GM21360 (cell line): ENCODE measurements around the gene RALGAPA2.
A peak's percentile ranks its signal among the peaks of the same experiment; 100 is the strongest.

ENCODE experiments used
- ATAC-seq: cut with Tn5 transposase; IDR thresholded peaks from one replicate; pipeline ENCODE4 v1.9.1; 2021; ENCODE audit warnings: mild to moderate bottlenecking, moderate library complexity; ENCODE audit not compliant: unreplicated experiment

Gene RALGAPA2

DNA sequence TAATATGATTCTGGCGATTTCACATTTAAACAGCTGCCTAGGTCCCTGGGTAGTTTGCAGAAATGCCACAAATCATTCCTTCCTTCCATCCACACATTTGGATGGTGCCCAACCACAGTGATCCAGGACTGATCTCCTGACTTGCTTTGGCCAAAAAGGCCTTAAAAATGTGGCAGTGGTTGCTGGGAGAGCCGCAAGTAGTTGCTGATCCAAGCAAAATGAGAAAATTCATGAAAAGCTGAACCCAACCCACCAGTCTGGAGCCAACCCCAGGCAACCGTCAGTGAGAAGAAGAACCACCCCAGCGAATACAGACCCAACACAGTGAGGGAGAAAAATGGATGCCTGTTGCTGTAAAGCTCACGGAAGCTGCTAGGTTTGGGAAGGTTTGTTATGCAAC is 25.1 kb downstream of the RALGAPA2 start:
- no peak for ATAC-seq

GRCh38 chr20:20685635-20686034 is 26.8 kb downstream of the RALGAPA2 start:
- ATAC-seq, result no peak

DNA sequence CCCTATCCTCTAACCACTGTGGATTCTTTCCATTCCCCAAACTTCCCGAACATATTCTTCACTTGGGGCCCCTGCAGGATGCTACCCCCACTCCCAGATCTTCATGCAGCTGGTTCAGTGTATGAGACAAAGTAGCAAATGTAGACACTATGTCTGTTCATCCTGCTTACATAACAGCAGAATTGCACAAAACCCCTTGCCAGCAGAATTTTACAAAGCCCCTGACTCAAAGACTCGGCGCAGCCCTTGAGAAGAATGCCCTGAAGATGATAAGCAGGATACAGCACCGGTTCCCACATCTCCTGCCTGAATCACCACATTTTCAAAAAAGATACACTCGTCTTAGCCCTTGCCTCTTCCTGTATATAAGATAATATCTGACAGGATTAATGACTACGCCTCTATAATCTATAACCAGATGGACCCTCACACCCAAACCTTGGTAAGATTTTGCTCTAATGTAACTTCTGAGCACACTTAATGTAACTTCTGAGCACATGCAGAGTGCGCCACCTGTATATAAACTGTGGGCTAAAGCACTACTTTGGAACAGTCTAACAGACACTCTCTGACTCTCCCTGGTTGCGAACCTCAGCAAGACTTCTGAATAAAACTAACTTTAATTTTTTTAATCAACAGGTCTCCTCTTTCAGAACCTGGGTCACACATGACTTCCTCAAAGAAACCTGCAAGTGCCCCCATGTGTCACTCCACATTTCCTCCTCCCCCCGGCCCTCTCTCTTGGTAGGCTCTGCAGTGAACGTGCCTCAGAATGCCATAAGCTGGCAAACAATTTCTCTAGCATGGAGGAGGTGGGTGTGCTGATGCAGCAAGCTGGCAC is 28.7 kb downstream of the RALGAPA2 start:
- ATAC-seq, result no peak

GRCh38 chr20:20683020-20683419 is 29.4 kb downstream of the RALGAPA2 start:
- no peak for ATAC-seq

DNA sequence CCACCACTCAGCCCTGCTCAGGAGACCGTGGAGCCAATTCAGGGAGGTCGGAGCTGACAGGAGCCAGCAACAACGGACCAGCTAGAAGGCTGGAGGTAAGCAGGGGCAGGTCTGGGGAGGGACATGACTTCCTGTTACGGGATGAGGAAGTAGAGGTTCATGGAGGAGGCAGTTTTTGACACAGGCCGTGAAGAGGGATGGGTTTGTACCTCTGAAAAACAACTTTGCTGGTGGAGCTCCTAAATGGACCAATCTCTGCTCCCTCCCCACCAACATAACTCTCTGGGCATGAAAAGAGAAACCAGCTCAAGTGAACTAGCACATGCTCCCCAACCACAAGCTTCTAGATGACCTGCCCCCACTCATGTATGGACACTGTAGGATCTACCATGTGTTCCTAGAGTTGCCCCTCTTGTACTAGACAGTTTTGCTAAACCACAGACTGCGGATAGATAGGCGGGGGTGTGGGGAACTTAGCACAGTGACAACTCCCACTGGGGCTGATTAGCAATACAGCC is 31.4 kb downstream of the RALGAPA2 start:
- no peak for ATAC-seq

DNA sequence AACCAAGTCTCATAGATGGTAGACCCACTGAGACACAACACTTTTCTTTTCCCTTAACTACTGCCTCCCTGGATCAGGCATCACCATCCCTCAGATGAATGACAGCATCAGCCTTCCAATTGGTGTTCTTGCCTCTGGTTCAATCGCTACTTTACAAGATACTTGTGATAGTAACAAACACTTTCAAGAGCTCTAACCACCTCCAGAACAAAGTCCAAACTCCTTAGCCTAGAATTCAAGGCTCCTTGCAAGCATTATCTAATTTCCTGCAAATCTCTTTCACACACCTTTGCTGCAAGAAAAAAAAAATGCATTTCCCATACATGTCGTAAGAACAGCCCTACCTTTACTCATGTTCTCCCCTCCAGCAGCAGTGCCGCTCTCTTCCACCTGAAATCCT is 33.1 kb downstream of the RALGAPA2 start:
- no peak for ATAC-seq

- no peak for ATAC-seq
These were observed 35.3 kb downstream of the RALGAPA2 start for GRCh38 chr20:20677186-20677585.

GRCh38 chr20:20668639-20669038 is 43.8 kb downstream of the RALGAPA2 start:
- ATAC-seq, result peak; percentile 97

DNA sequence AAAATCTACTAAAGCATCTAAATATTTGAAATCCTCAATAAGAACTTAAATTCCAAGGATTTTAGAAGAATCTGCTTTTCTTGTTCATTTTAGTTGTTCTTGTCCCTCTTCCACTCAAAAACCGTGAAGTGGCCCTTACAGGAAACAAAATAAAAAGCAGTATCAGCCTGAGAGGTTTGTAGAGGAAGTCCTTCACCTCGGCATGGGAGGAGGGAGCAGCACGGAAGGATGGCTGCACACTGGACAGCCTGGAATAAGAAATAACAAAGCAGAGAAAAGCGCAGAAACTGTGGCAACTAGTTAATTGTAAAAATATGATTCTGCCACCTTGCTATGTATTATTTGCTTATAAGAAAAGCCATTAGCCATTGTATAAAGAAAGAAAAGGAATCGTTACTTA is 46.1 kb downstream of the RALGAPA2 start:
- ATAC-seq, result no peak

DNA sequence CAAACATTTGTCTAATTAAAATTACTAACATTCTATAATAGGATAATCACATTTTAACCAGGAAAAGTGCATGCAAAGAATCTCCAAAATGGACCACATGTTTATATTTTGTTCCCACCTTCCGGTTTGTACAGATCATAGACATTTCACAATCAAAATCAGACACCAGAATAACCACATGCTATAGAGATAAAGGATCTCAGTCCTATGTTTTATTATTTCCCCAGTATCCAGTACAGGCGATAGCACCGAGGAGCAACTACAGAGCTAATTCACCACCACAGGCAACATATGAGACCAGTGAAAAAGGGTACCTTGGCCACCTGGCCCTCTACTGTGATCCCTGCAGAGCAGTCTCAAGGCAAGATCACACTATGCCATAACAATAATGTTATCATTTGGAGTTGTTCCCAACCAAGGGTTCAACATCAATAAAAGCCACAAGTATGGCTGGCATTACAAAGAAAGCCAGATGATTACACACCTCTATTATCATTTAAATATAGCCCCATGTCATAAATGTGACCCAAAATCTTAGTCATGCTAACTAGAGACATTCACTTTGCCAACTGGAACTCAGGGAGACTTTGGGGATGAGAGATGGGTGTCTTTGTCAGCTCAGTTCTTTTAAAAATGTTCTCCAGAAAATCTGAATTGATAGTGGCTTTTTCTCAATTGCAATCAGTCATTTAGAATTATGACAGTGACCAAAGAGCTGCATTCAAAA is 46.7 kb downstream of the RALGAPA2 start:
- ATAC-seq, result no peak

GRCh38 chr20:20664795-20665589 is 47.5 kb downstream of the RALGAPA2 start:
- ATAC-seq, result peak; percentile 50

DNA sequence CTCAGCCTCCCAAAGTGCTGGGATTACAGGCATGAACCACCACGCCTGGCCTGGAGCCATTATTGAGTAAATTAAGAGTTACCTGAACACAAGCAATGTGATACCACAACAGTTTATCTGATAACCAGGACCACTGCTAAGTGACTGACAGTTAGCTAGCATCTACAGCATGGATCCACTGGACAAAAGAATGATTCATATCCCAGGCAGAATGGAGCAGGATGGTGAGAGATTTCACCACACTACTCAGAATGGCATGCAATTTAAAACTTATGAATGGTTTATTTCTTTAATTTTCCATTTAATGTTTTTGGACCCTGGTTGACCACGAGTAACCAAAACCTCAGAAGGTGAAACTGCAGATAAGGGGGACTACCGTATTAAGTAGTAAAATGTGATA is 48.6 kb downstream of the RALGAPA2 start:
- ATAC-seq, result no peak

DNA sequence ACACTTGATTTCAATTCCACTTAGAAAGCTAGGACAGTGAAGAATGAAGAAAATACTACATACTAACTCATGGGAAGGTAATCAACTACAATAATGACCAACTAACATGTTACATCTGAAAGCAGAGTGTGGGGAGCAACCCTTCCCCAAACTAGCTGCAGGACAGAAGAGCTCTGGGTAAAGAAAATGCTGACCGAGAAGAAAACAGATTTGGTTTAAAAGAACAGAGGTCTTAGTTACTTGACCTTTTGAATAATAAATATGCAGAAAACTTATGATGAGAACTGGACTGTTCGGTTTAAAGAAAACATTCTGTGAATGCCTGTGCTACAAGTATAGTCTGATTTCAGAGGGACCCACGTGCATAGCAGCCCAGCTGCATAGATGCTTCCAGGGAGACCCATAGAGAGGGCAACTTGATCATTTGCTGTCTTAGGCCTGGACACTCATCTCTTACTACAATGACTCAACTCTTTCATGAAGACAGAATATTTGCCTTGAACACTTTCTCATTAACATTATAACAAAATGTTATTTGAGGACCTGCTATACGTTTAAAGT is 53.5 kb downstream of the RALGAPA2 start:
- ATAC-seq, result no peak

- ATAC-seq, result no peak
These were observed 54.3 kb downstream of the RALGAPA2 start for GRCh38 chr20:20658123-20658522.

DNA sequence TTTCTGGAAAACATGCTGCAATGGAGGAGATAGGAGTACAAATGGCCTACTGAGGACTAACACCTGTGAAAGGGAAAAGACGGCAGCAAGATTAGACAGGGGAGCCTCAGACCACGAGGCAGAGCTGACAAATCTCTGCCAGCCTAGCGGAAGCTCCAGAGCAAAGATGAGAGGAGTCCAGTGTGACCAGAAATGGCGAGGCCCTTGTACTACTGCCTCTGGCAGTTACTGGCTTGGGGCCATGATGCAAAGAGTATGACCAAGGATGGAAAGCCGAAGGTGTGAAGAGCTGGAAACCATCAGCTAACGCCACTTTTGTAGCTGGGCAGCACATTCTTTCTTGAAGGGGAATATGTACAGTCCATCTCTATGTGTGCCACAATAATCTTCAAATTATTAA is 55.4 kb downstream of the RALGAPA2 start:
- ATAC-seq, result no peak

- no peak for ATAC-seq
These were observed 56.6 kb downstream of the RALGAPA2 start for GRCh38 chr20:20655883-20656282.

GRCh38 chr20:20649945-20650344 is 62.5 kb downstream of the RALGAPA2 start:
- ATAC-seq, result no peak

DNA sequence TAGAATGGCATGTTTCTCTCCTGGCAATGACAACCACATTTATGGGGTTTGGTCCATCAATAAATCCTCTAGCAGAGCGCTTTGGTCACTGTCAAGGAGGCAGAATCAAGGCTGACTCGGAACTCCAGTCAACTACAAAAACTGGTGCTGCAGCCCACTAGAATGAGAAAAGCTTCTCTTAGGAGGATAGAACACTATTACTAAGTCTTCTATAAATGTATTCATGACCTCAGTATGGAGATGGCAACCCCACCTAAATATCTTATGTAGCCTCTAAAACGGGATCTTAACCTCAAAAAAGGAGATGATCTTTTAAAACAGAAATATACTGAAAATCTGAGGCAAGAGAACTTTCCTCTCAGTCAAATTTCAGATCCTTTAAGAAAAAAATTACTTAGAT is 68.5 kb downstream of the RALGAPA2 start:
- no peak for ATAC-seq

DNA sequence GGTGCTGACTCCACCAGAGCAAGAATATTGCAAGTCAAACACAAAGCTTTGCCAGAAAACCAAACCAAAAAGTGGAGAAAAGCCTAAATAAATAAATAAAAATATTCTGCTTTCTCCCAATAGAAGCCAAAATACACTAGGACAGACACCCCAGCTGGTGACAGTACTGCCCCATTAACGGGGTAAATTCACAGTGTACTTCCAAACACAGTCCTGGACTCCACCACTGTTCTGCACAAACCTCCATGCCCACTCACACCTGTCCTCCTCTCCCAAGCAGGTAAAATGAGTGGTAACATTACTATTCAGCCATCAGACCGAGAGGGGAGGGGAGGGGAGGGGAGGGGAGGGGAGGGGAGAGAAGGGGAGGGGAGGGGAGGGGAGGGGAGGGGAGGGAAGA is 70.7 kb downstream of the RALGAPA2 start:
- no peak for ATAC-seq

- no peak for ATAC-seq
These were observed 73.6 kb downstream of the RALGAPA2 start for GRCh38 chr20:20638878-20639277.
